ENCODE data around the gene KRT31. TPM values are rescaled to one million over a fixed set of nuclear protein-coding genes. Genes with fewer than 3 reads are reported as not detected.
"Not testable (repeated sequence)": the region's sequence is repeated elsewhere in the genome, so short reads cannot be mapped to it uniquely, and the experiment has no call there.

KRT31 gene
- total RNA-seq, 2 experiments from 2014 or later: not detected

- H3K9me3 Mint-ChIP-seq, DNase-seq, H3K27me3 Mint-ChIP-seq, H3K4me3 Mint-ChIP-seq, H3K36me3 Mint-ChIP-seq, H3K4me1 Mint-ChIP-seq, H3K27ac Mint-ChIP-seq: not testable (repeated sequence)
These were observed 25.2 kb upstream of the KRT31 start for GRCh38 chr17:41422586-41422985.

DNA sequence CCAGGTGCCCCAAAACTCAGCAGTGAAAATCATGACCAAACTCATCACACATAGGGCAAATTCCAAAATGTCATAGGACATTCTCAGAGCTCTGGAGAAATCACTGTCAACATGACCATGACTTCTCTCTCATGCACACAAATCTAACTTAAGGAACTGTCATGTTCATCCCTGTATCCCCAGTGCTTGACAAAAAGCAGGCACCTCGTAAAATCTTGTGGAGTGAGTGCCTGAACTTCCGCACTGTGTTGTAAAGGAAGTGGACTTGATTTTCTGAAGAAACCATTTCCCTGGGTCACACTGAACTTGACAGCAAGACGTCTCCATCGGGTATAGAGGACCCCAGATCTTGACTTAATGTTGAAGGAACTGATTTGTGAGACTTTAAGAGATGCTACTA is 24.2 kb upstream of the KRT31 start:
- Mint-ChIP-seq H3K36me3 (no peaks in the 10 kb centered on the region), H3K9me3 (no peaks in the 10 kb centered on the region), H3K27ac (no peak overlapping the region), H3K27me3 (no peaks in the 10 kb centered on the region), H3K4me1 (peaks cover 7% of the 10 kb centered on the region), H3K4me3 (no peak overlapping the region)
- no peak for DNase-seq

DNA sequence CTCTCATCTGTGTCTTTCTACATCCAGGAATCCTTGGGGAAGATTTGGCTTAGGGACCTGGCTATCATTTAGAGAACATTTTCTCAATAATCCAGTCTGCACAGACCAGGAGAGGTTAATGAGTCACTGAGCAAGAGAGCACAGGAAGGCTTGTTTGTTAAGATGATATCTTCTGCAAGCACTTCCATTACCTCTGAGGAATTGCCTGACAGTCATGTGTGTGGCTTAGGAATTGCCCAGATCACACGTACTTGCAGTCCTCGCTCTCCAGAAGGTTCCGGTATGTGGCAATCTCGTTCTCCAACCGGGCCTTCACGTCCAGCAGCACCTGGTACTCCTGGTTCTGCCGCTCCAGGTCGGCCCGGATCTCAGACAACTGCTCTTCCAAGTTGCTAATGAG is 23.7 kb upstream of the KRT31 start:
- H3K4me1 Mint-ChIP-seq: peaks cover 7% of the 10 kb centered on the region
- H3K36me3 Mint-ChIP-seq: no peaks in the 10 kb centered on the region
- DNase-seq: no peak
- H3K4me3 Mint-ChIP-seq: no peak overlapping the region
- H3K27me3 Mint-ChIP-seq: no peaks in the 10 kb centered on the region
- H3K27ac Mint-ChIP-seq: no peak overlapping the region
- no peaks in the 10 kb centered on the region for H3K9me3 Mint-ChIP-seq

GRCh38 chr17:41420134-41420533 is 22.7 kb upstream of the KRT31 start:
- H3K27ac Mint-ChIP-seq: no peak overlapping the region
- peaks cover 7% of the 10 kb centered on the region for H3K4me1 Mint-ChIP-seq
- no peaks in the 10 kb centered on the region for H3K9me3 Mint-ChIP-seq

DNA sequence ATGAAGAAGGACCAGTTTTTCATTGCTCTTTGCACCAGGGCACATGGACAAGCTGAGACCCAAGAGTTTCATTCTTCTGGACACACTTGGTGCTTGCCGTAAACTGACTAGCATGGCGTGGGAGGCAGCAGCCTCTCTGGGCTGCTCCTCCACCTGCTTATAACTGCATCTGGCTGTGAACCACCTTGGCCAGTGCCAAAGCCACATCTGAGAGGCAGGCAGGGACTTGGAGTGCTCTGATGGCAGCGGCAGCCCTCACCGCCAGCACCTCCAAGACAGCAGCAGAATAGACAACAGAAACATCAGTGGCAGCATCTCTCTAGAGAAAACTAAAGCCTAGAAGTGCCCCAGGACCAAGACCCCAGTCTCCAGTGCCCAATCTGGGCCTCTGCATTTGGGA is 22.3 kb upstream of the KRT31 start:
- no peak for DNase-seq
- Mint-ChIP-seq H3K4me1 (peaks cover 7% of the 10 kb centered on the region), H3K27me3 (no peaks in the 10 kb centered on the region), H3K27ac (no peak overlapping the region), H3K4me3 (no peak overlapping the region), H3K9me3 (no peaks in the 10 kb centered on the region), H3K36me3 (no peaks in the 10 kb centered on the region)

More at GRCh38 chr17:41420134-41420533, 22.7 kb upstream of the KRT31 start:
- no peak for DNase-seq
- Mint-ChIP-seq H3K36me3 (no peaks in the 10 kb centered on the region), H3K4me3 (no peak overlapping the region), H3K27me3 (no peaks in the 10 kb centered on the region)

DNA sequence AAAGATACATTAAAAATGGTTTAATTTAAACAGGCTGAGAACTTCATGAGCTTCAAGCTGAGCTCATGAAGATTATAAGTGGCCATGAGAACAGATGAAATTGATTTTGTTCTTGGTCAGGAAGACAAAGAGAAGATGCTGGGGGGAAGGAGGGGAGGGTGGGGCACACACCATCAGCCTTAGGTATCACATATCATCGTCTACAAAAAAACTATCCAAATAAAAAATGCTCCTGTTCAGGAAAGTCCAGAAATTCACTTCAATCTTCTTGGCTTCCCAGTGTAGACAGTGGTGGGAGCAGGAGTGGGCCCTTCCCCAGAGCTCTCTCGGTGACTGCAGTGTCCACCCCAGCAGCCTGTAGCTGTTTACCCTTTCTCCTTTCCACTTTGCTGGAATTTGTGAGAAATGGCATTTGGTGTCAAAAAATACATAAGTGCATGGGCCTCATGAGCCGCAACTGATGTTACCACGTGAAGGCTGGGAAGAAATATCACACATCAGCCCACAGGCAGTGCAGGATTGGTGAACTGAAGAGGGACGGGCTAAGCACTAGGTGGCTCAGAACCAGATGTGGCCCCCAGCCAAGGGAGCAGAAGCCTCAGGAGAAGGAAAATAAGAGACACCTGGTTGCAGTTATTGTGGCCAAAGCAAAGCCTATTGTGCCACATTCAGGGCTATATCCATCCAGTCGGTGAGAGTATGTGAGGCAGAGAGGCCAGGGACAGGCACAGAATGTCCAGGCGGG is 20.9 kb upstream of the KRT31 start:
- Mint-ChIP-seq H3K27ac (no peak overlapping the region), H3K36me3 (no peaks in the 10 kb centered on the region), H3K4me1 (peaks cover 7% of the 10 kb centered on the region), H3K4me3 (no peak overlapping the region), H3K9me3 (no peaks in the 10 kb centered on the region), H3K27me3 (no peaks in the 10 kb centered on the region)
- no peak for DNase-seq

DNA sequence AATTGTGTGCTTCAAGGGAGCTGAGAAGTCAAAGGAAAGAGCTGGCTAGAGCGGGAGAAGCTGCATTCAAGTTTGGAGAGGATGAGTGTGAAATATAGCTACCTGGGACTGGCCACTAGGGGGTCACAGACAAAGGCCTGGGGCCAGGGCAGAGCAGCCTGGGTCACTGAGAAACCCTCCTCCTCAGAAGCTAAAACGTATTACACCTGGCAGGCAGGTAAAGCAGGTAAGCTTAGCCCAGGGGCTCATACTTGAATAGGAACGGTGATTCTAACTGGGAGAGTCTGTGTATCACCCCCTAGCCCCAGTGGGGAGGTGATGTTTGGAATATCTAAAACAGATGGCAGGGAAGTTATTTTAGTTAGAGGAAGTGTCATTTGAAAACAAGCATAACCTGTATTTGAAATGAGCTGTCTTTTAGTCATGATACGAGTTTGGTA is 20.2 kb upstream of the KRT31 start:
- no peak for DNase-seq
- H3K27ac Mint-ChIP-seq: no peak overlapping the region
- no peaks in the 10 kb centered on the region for H3K27me3 Mint-ChIP-seq
- no peak overlapping the region for H3K4me3 Mint-ChIP-seq
- H3K36me3 Mint-ChIP-seq: no peaks in the 10 kb centered on the region
- H3K4me1 Mint-ChIP-seq: peaks cover 7% of the 10 kb centered on the region
- no peaks in the 10 kb centered on the region for H3K9me3 Mint-ChIP-seq

DNA sequence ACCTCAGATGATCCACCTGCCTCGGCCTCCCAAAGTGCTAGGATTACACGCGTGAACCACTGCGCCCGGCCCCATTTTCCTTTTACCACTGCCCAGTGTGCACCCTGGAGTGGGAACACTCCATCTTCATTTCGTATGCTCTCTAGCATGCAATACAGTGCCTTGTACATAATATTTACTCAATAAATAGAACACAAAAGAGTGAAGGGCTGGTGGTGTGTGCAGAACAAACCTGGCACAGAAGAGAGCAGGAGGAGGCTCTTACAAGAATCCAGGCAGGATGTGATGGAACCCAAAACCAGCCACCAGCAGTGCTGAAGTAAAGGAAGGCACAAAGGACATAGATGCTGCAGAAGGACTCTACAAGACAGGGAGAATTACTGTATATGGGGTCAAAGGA is 19.7 kb upstream of the KRT31 start:
- no peaks in the 10 kb centered on the region for H3K27me3 Mint-ChIP-seq

DNA sequence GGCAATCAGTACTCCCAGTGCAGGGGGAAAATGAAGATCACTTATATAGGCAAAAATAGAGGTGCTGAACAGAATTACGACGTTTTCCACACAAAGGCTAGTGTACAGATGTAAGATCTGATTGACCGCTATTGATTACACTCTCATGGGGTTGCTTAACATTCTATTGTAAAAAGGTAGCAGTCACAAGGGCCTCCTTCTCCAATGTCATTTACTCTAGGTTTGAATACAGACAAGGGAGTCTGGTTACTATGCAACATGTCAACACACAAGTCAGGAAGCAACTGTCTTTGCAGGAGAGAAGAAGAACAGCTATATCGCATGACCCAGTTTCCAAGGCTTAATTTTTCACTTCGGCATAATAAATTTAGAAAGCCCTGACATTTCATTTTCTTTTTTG is 19.1 kb upstream of the KRT31 start:
- Mint-ChIP-seq H3K27me3 (no peaks in the 10 kb centered on the region), H3K4me3 (no peak overlapping the region), H3K4me1 (peaks cover 7% of the 10 kb centered on the region), H3K36me3 (no peaks in the 10 kb centered on the region), H3K27ac (no peak overlapping the region), H3K9me3 (no peaks in the 10 kb centered on the region)
- no peak for DNase-seq

More for the DNA sequence above, 19.7 kb upstream of the KRT31 start:
- Mint-ChIP-seq H3K27ac (no peak overlapping the region), H3K4me1 (peaks cover 7% of the 10 kb centered on the region), H3K4me3 (no peak overlapping the region), H3K36me3 (no peaks in the 10 kb centered on the region), H3K9me3 (no peaks in the 10 kb centered on the region)
- no peak for DNase-seq

- DNase-seq: no peak
- no peak overlapping the region for H3K27ac Mint-ChIP-seq
- H3K36me3 Mint-ChIP-seq: no peaks in the 10 kb centered on the region
- H3K4me1 Mint-ChIP-seq: peaks cover 7% of the 10 kb centered on the region
- H3K4me3 Mint-ChIP-seq: no peak overlapping the region
- H3K9me3 Mint-ChIP-seq: no peaks in the 10 kb centered on the region
- H3K27me3 Mint-ChIP-seq: no peaks in the 10 kb centered on the region
These were observed 18.5 kb upstream of the KRT31 start for GRCh38 chr17:41415833-41416335.

GRCh38 chr17:41415411-41415810 is 18.0 kb upstream of the KRT31 start:
- no peak for DNase-seq
- no peaks in the 10 kb centered on the region for H3K9me3 Mint-ChIP-seq
- no peak overlapping the region for H3K27ac Mint-ChIP-seq
- peaks cover 7% of the 10 kb centered on the region for H3K4me1 Mint-ChIP-seq
- no peaks in the 10 kb centered on the region for H3K36me3 Mint-ChIP-seq
- H3K4me3 Mint-ChIP-seq: no peak overlapping the region
- H3K27me3 Mint-ChIP-seq: no peaks in the 10 kb centered on the region

DNA sequence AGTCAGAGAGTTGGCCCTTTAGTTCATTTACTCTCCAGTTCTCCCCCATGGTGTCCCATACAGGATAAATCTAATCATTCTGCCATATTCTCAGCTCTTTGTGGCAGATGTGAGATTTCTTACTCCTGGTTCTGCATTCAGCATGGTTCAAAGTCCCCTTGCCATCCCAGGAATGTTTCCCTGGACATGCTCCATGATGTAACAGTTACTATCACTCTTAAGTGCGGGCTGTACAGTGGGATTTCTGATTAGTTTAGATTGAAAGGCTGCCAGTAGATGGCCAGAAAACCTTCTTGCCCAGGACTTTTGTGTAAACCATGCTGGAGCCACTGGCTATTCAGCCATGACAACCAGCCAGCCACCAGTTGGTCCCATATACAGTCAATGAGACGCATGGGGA is 16.6 kb upstream of the KRT31 start:
- H3K4me1 Mint-ChIP-seq: peaks cover 8% of the 10 kb centered on the region
- no peak overlapping the region for H3K27ac Mint-ChIP-seq
- H3K27me3 Mint-ChIP-seq: no peaks in the 10 kb centered on the region
- H3K4me3 Mint-ChIP-seq: no peak overlapping the region
- no peak for DNase-seq
- no peaks in the 10 kb centered on the region for H3K36me3 Mint-ChIP-seq
- H3K9me3 Mint-ChIP-seq: no peaks in the 10 kb centered on the region

- no peaks in the 10 kb centered on the region for H3K9me3 Mint-ChIP-seq
- peaks cover 10% of the 10 kb centered on the region for H3K4me1 Mint-ChIP-seq
- DNase-seq: no peak
- H3K4me3 Mint-ChIP-seq: no peak overlapping the region
- no peaks in the 10 kb centered on the region for H3K36me3 Mint-ChIP-seq
- H3K27me3 Mint-ChIP-seq: no peaks in the 10 kb centered on the region
- H3K27ac Mint-ChIP-seq: no peak overlapping the region
These were observed 16.0 kb upstream of the KRT31 start for GRCh38 chr17:41413353-41413957.

DNA sequence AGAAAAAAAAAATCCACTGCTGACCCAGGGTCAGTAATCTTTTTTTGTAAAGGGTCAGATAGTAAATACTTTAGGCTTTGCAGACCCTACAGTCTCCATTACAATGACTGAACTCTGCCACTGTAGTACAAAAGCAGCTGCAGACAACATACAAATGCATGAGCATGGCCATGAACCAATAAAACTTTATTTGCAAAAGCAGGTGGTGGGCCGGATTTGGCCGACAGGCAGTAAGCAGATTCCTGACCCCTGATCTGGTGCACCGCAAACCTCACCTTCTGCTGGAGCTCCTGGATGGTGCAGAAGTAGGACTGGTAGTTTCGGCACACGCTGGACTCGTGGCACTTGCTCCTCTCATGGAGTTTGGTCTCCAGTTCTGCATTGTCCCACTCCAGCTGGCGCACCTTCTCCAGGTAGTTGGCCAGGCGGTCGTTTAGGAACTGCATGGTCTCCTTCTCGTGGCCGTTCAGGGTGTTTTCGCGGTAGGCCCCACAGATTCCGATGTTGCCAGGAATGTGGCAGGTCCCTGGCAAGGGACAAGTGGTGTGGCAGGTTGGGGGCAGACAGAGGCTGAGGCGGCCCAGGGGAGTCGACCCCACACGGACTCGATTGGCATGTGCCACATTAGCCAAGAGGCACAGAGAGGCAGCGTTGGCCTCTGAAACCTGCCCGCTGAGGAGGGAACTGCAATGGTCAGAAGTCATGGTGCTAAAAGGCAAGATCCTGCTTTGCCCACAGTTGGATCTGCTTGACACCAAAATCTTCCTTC is 13.8 kb upstream of the KRT31 start:
- H3K27ac Mint-ChIP-seq: no peak overlapping the region
- H3K36me3 Mint-ChIP-seq: no peaks in the 10 kb centered on the region
- peaks cover 7% of the 10 kb centered on the region for H3K4me1 Mint-ChIP-seq
- no peaks in the 10 kb centered on the region for H3K27me3 Mint-ChIP-seq
- DNase-seq: no peak
- no peak overlapping the region for H3K4me3 Mint-ChIP-seq
- H3K9me3 Mint-ChIP-seq: no peaks in the 10 kb centered on the region

GRCh38 chr17:41407226-41407625 is 9.8 kb upstream of the KRT31 start:
- no peaks in the 10 kb centered on the region for H3K9me3 Mint-ChIP-seq

More at GRCh38 chr17:41407226-41407625, 9.8 kb upstream of the KRT31 start:
- no peak for DNase-seq
- H3K27me3 Mint-ChIP-seq: peaks cover 2% of the 10 kb centered on the region
- no peak overlapping the region for H3K27ac Mint-ChIP-seq
- H3K4me1 Mint-ChIP-seq: peaks cover 30% of the 10 kb centered on the region
- no peaks in the 10 kb centered on the region for H3K36me3 Mint-ChIP-seq
- no peak overlapping the region for H3K4me3 Mint-ChIP-seq

Data from activated naive CD8-positive, alpha-beta T cell treated with anti-CD3 and anti-CD28 coated beads for 36 hours (primary cell).